Activated CD8-positive, alpha-beta memory T cell treated with anti-CD3 and anti-CD28 coated beads, Interleukin-2, amount 50 U/mL, for 4 hours (primary cell): ENCODE measurements around the gene CEP192.

ENCODE experiments used
- DNase-seq: peaks from one replicate; pipeline ENCODE4 v3.0.0-alpha.2; 2020

The CEP192 gene

DNA sequence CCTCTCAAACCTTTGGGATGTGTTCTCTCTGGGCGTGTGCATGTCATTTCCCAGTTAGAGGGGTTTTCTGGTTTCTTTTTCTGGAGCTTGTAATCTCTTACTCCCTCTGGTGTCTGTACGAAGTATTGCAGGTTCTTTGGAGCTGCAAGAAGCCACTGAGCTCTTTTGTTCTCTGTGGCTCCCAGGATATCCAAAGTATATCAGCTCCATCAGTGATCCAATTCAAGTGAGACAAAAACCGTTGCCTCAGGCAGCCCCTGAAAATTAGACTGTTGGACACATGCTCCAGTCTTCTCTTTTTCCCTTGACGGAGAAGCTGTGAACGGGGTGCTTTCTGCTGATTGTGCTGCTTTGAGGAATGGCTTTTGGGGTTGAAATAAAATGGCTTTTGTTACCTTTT, 168.4 kb downstream of the CEP192 start:
- DNase-seq: no peak

DNA sequence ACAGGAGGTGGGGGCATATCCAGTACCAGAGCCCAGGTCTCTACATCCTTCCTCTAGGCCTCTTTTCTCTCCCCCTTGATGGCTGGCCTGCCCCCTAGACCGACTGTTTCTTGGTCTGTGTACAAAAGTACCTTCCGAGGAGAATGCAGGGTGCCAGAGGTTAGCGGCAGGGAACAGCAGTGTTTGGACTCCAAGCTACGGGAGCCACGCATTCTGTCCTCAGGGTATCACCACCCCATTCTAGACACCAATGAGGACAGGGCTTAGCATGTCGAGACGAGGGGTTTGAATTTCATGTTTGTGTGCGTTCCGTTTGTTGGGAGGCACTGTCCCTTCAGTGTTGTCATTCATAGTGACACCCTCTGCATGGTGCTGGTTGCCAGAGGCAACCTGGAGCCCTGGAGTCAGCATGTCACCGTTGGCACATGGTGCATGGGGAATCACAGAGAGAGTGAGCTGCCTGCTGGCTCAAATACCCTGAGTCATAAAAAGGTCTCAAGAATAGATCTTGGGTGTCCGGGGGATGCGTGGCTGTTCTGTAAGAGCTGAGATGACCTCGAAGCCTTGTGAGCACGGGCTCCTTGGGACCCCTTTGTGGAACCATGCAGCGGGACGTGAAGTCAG, 170.2 kb downstream of the CEP192 start:
- DNase-seq: no peak

DNA sequence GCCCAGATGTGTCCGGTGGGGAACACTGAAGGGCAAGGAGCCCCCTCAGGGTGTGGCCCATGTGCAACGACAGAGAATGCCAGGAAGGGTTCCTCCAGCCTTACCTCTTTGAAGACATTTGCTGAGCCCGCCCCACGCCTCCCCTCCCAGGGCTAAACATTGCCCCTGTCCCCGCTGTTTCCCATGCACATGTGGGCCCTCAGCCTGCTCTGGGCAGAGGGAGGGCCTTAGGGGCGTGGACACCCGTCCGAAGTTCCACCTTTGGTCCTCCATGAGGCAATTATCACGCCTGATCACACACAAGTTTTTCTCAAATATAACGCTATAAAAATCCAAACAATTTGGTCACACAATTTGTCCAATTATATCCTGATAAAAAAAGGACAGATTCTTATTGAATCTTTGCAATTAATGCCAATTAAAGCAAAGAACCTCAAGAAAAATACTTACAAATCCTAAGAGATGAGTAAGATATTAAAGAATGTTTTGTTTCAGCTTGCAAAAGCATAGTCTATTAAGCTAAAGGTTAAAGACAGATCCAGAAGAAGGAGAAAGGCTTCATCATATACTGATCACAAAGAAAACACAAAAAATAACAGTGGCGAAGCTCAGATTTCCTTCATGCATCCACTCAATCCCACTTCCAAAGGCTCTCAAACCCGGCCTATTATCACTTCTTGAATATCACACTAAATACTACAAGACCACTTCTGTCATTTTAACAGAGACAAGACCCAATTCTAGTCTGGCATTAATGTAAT, 172.2 kb downstream of the CEP192 start:
- no peak for DNase-seq

DNA sequence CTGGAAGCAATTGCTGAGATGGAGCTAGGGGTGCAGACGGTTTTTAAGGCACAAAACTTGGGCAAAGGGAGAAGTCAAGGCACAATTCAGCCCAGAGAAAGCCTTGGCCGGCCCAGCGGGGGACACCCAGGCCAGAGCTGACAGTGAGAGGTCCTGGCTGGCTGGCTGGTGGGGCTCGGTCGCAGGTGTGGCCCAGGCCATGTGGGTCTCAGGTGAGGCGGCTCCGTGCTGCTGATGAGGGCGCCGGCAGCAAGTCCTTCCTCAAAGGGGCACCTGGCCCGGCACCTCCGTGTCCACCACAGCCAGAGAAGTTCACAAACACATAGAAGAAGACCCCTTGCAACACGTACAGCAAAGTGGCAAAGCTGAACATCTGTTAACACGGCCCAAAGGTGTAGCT, 173.2 kb downstream of the CEP192 start:
- DNase-seq: no peak

DNA sequence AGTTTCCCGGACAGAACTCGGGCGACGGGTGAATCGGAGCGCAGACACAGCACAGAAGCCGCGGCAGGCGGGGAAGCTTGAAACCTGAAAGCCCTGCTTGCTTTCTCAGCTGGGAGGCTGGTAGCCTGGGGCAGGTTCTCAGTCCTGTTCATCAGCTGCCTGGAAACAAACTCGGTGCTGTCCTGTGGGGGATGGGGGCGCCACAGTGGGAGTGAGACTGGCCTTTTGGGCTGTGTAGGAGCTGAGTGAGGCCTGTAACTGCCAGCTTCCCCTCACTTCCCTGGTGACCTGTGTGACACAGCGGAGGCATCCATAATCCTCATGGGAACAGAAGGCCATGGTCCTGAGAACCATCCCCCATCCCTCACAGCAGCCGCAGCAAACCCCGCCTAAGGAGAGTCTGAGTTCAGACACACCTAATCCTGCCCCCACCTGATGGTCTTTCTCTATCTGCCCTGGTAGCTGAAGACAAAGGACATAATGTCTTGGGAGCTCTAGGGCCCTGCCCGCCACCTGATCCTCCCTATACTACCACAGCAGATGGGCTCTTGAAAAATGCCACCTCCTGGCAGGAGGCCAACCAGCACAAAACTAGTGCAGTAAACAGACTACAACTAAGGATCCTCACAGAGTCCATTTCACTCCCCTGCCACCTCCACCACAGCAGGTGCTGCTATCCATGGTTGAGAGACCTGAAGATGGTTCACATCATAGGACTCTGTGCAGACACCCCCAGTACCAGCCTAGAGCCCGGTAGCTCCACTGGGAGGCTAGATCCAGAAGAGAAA, 174.7 kb downstream of the CEP192 start:
- no peak for DNase-seq

DNA sequence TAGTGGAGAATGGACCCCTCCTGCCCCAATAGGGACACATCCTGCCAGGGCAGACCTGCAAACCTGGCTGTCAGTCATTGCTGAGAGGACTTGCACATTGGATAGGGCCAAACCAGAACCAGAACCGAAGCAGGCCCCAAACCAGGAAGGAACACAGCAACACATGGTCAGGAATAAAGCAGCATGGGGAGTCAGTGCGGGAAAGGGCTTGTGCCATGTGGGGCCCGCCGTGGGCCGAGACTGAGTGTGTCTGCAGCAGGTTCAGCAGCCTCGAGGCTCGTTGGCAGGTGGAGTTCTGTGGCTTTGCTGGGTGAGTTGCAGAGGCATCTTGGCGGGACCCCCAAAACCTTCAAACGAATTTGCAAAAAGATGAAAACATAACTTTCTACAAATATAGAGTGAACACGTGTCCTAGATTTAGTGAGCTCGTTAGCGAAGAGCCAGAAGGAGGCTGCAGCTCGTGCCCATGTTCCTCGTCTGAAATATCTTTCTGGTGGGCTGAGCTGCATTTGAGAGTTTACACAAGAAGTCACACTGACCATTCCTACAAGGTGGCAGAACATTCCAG, 182.5 kb downstream of the CEP192 start:
- DNase-seq: no peak
